Measurements from ENCODE around the gene RAB30. TPM values are rescaled to one million over a fixed set of nuclear protein-coding genes. Genes with fewer than 3 reads are reported as not detected.

RAB30 gene
- total RNA-seq, 4 donors from 2014 or later = 12.4 to 113 (median 48.4) TPM

GRCh38 chr11:83072350-83073242, 899 bp upstream of the RAB30 start:
- peaks cover 6 to 15% of the 10 kb centered on the region in 2 donors for H3K4me1 ChIP-seq
- intact Hi-C loops (cut with DNase I; ENCODE audit: low total_unique reads) = loop anchor here (5.0 kb wide), 1 partner anchor 120 kb away; the partner anchor contains the start of gene ANKRD42

GRCh38 chr11:83070731-83071566, 748 bp downstream of the RAB30 start:
- H3K27me3 ChIP-seq = no peaks in the 10 kb centered on the region
- no peaks in the 10 kb centered on the region for H3K9me3 ChIP-seq
- peak in 1 of 2 donors; percentile 66 for DNase-seq
- H3K27ac ChIP-seq = peak overlapping the region; percentile 94 to 97
- intact Hi-C loops (cut with DNase I; ENCODE audit: low total_unique reads) = loop anchor here (5.0 kb wide), 1 partner anchor 121 kb away; the partner anchor contains the start of gene ANKRD42
- no peaks in the 10 kb centered on the region for H3K36me3 ChIP-seq
- TF ChIP-seq POLR2A (IDR thresholded peaks at IDR 0.05) (no peak), CTCF (IDR thresholded peaks at IDR 0.05) (no peak)
- H3K4me1 ChIP-seq = peaks cover 6 to 15% of the 10 kb centered on the region in 2 donors
- H3K4me3 ChIP-seq = peak overlapping the region; percentile 43 to 78

More at GRCh38 chr11:83072350-83073242, 899 bp upstream of the RAB30 start:
- TF ChIP-seq CTCF (IDR thresholded peaks at IDR 0.05) (no peak), POLR2A (IDR thresholded peaks at IDR 0.05) (no peak)
- Histone ChIP-seq H3K9me3 (no peaks in the 10 kb centered on the region), H3K36me3 (no peaks in the 10 kb centered on the region), H3K4me3 (peak overlapping the region; percentile 69 to 78), H3K27ac (peak overlapping the region; percentile 94 to 97), H3K27me3 (no peaks in the 10 kb centered on the region)
- DNase-seq = no peak

GRCh38 chr11:83070044-83070701, 1.5 kb downstream of the RAB30 start:
- H3K4me3 ChIP-seq = peak overlapping the region; percentile 43 to 78
- TF ChIP-seq CTCF (IDR thresholded peaks at IDR 0.05) (no peak), POLR2A (IDR thresholded peaks at IDR 0.05) (no peak)
- H3K36me3 ChIP-seq = no peaks in the 10 kb centered on the region
- H3K27me3 ChIP-seq = no peaks in the 10 kb centered on the region
- intact Hi-C loops (cut with DNase I; ENCODE audit: low total_unique reads) = loop anchor here (5.0 kb wide), 1 partner anchor 122 kb away; the partner anchor contains the start of gene ANKRD42
- H3K27ac ChIP-seq = peak overlapping the region; percentile 94 to 97
- H3K9me3 ChIP-seq = no peaks in the 10 kb centered on the region
- peaks cover 6 to 15% of the 10 kb centered on the region in 2 donors for H3K4me1 ChIP-seq
- peak in 1 of 2 donors; percentile 42 for DNase-seq

- no peaks in the 10 kb centered on the region for H3K9me3 ChIP-seq
- TF ChIP-seq CTCF (IDR thresholded peaks at IDR 0.05) (no peak), POLR2A (IDR thresholded peaks at IDR 0.05) (no peak)
- DNase-seq = no peak
- intact Hi-C loops (cut with DNase I; ENCODE audit: low total_unique reads) = loop anchor here (5.0 kb wide), 1 partner anchor 123 kb away; the partner anchor contains the start of gene ANKRD42
- H3K4me3 ChIP-seq = peak overlapping the region; percentile 43 to 78
- no peaks in the 10 kb centered on the region for H3K27me3 ChIP-seq
- peak overlapping the region; percentile 94 to 97 for H3K27ac ChIP-seq
- no peaks in the 10 kb centered on the region for H3K36me3 ChIP-seq
- H3K4me1 ChIP-seq = peaks cover 6 to 15% of the 10 kb centered on the region in 2 donors
Observed at GRCh38 chr11:83069441-83070043, 2.2 kb downstream of the RAB30 start.
